H1 (cell line): ENCODE measurements around the gene PIGH. TPM values are rescaled to one million over a fixed set of nuclear protein-coding genes. Genes with fewer than 3 reads are reported as not detected.

Experiments
- CTCF ChIA-PET: fragments of 300-600 bp; sonication (Branson Sonifier 250); formaldehyde crosslinking; loops from one replicate; lab custom pipeline; 2021; ENCODE audit not compliant: partially characterized antibody; lab: Charles Lee
- POLR2A ChIA-PET: fragments of 300-600 bp; sonication (Branson Sonifier 250); formaldehyde crosslinking; loops from one replicate; lab custom pipeline; 2021; ENCODE audit warnings: inconsistent platforms; ENCODE audit not compliant: partially characterized antibody; lab: Charles Lee
- DNase-seq, 2 experiments: peaks; one replicate each; pipeline versions ENCODE4 v3.0.0 to v3.0.0-alpha.2; 2010 to 2022; ENCODE audit warnings: low spot score in 2 of 2, low read depth in 1 of 2, mixed read lengths in 1 of 2
- FAIRE-seq: peaks from 2 replicates; lab custom pipeline; 2011; peaks lifted over from hg19 to GRCh38; lab: Jason Lieb, UNC
- H2AFZ ChIP-seq: 2 replicates; pipeline ENCODE4 v1.8.1; 2012; ENCODE audit warnings: low read length, inconsistent platforms
- H2AK5ac ChIP-seq: 2 replicates; pipeline ENCODE4 v1.6.1; 2013; ENCODE audit warnings: low read depth, low read length
- H2BK120ac ChIP-seq: replicated peaks from 2 replicates; pipeline ENCODE3; 2013; ENCODE audit warnings: low read depth, low read length, inconsistent platforms
- H2BK12ac ChIP-seq: 2 replicates; pipeline ENCODE4 v1.6.1; 2013; ENCODE audit warnings: low read depth, low read length
- H2BK15ac ChIP-seq: 2 replicates; pipeline ENCODE4 v1.6.1; 2013; ENCODE audit warnings: low read length
- H2BK20ac ChIP-seq: 2 replicates; pipeline ENCODE4 v1.6.1; 2013; ENCODE audit warnings: low read length
- H2BK5ac ChIP-seq: 2 replicates; pipeline ENCODE4 v1.6.1; 2013; ENCODE audit warnings: low read depth, low read length
- H3K14ac ChIP-seq: 2 replicates; pipeline ENCODE4 v1.6.1; 2013; ENCODE audit warnings: inconsistent platforms; ENCODE audit not compliant: insufficient read length
- H3K18ac ChIP-seq: 2 replicates; pipeline ENCODE4 v1.6.1; 2013; ENCODE audit warnings: low read length; ENCODE audit errors: extremely low read depth
- H3K23ac ChIP-seq: 2 replicates; pipeline ENCODE4 v1.6.1; 2013; ENCODE audit warnings: inconsistent platforms; ENCODE audit not compliant: insufficient read length
- H3K23me2 ChIP-seq: 2 replicates; pipeline ENCODE4 v1.6.1; 2013; ENCODE audit warnings: low read depth, low read length
- H3K27ac ChIP-seq: 2 replicates; pipeline ENCODE4 v1.6.1; 2011; ENCODE audit warnings: low read depth, low read length, inconsistent platforms
- H3K27me3 ChIP-seq, 4 experiments: replicated peaks in 1 of 4; 1 replicate in 1 of 4; 2 replicates in 3 of 4; pipeline versions ENCODE4 v1.6.1 to v1.8.1; 2011 to 2013; ENCODE audit warnings: low read length in 3 of 4, mild to moderate bottlenecking in 3 of 4, inconsistent platforms in 2 of 4, mixed read lengths in 2 of 4, moderate library complexity in 1 of 4; ENCODE audit not compliant: control insufficient read depth in 3 of 4, insufficient read depth in 3 of 4; ENCODE audit errors: extremely low read depth in 1 of 4
- H3K36me3 ChIP-seq, 4 experiments: 2 replicates each; pipeline versions ENCODE4 v1.6.1 to v1.8.1; 2011 to 2013; ENCODE audit warnings: mild to moderate bottlenecking in 4 of 4, low read length in 3 of 4, moderate library complexity in 2 of 4, control low read depth in 1 of 4, inconsistent platforms in 1 of 4; ENCODE audit not compliant: insufficient read depth in 4 of 4, control insufficient read depth in 2 of 4
- H3K4ac ChIP-seq: replicated peaks from 2 replicates; pipeline ENCODE3; 2013; ENCODE audit warnings: low read length, low read depth, mixed read lengths, inconsistent platforms; ENCODE audit not compliant: insufficient read length
- H3K4me1 ChIP-seq, 4 experiments: replicated peaks in 1 of 4; 1 replicate in 1 of 4; 2 replicates in 3 of 4; pipeline versions ENCODE4 v1.6.1 to v1.8.1; 2011 to 2013; ENCODE audit warnings: low read length in 3 of 4, inconsistent platforms in 2 of 4, mixed read lengths in 1 of 4; ENCODE audit not compliant: insufficient read depth in 4 of 4, control insufficient read depth in 3 of 4
- H3K4me2 ChIP-seq, 2 experiments: 2 replicates each; pipeline versions ENCODE4 v1.6.1 to v1.8.1; 2011 to 2013; ENCODE audit warnings: low read depth in 2 of 2, low read length in 2 of 2, control low read depth in 1 of 2, inconsistent platforms in 1 of 2, mild to moderate bottlenecking in 1 of 2; ENCODE audit not compliant: insufficient read depth in 1 of 2
- H3K4me3 ChIP-seq, 4 experiments: fragments of 200-600, 300-600 bp in 1 of 4; sonication (generic), shearing (Covaris generic), sonication (Bioruptor Twin) in 1 of 4; 2 replicates each; pipeline versions ENCODE4 v1.5.1 to v1.8.1; 2011 to 2016; ENCODE audit warnings: low read length in 4 of 4, low read depth in 3 of 4, control low read depth in 2 of 4, inconsistent platforms in 2 of 4, mild to moderate bottlenecking in 2 of 4, mixed read lengths in 1 of 4, moderate library complexity in 1 of 4; ENCODE audit not compliant: insufficient read depth in 2 of 4; ENCODE audit errors: extremely low read depth in 1 of 4
- H3K56ac ChIP-seq: replicated peaks from 2 replicates; pipeline ENCODE3; 2013; ENCODE audit warnings: low read depth, mild to moderate bottlenecking, mixed read lengths, low read length, inconsistent platforms; ENCODE audit not compliant: insufficient read length
- H3K79me1 ChIP-seq: 2 replicates; pipeline ENCODE4 v1.6.1; 2013; ENCODE audit warnings: low read depth, low read length, control low read depth
- H3K79me2 ChIP-seq, 2 experiments: 2 replicates each; pipeline versions ENCODE4 v1.6.1 to v1.8.1; 2012 to 2013; ENCODE audit warnings: low read length in 2 of 2, mild to moderate bottlenecking in 2 of 2, inconsistent platforms in 1 of 2; ENCODE audit not compliant: insufficient read depth in 2 of 2, control insufficient read depth in 1 of 2
- H3K9ac ChIP-seq, 4 experiments: replicated peaks in 1 of 4; 1 replicate in 1 of 4; 2 replicates in 3 of 4; pipeline versions ENCODE4 v1.6.1 to v1.8.1; 2011 to 2013; ENCODE audit warnings: low read depth in 3 of 4, low read length in 3 of 4, control low read depth in 2 of 4, mild to moderate bottlenecking in 2 of 4, moderate library complexity in 2 of 4, inconsistent platforms in 1 of 4; ENCODE audit errors: extremely low read depth in 1 of 4
- H3K9me3 ChIP-seq, 2 experiments: 2 replicates each; pipeline versions ENCODE4 v1.6.1 to v1.8.1; 2012 to 2013; ENCODE audit warnings: mild to moderate bottlenecking in 2 of 2, moderate library complexity in 2 of 2, control low read depth in 1 of 2, inconsistent platforms in 1 of 2, low read depth in 1 of 2, low read length in 1 of 2, mixed read lengths in 1 of 2; ENCODE audit not compliant: insufficient read depth in 2 of 2
- H4K20me1 ChIP-seq, 2 experiments: replicated peaks in 1 of 2; 2 replicates each; pipeline versions ENCODE3 to v1.8.1; 2011 to 2013; ENCODE audit warnings: inconsistent platforms in 2 of 2, low read length in 2 of 2, mild to moderate bottlenecking in 1 of 2; ENCODE audit not compliant: insufficient read depth in 2 of 2, control insufficient read depth in 1 of 2
- H4K5ac ChIP-seq: 2 replicates; pipeline ENCODE4 v1.6.1; 2013; ENCODE audit warnings: low read length, low read depth, mixed read lengths, inconsistent platforms; ENCODE audit not compliant: insufficient read length
- H4K8ac ChIP-seq: 2 replicates; pipeline ENCODE4 v1.8.0; 2013; ENCODE audit warnings: mild to moderate bottlenecking, moderate library complexity, low read length, inconsistent platforms; ENCODE audit not compliant: insufficient read depth; ENCODE audit errors: extremely low read depth
- H4K91ac ChIP-seq: replicated peaks from 2 replicates; pipeline ENCODE3; 2013; ENCODE audit warnings: low read length, mixed read lengths, inconsistent platforms; ENCODE audit not compliant: insufficient read length
- CTBP2 ChIP-seq: IDR thresholded peaks from 2 replicates; pipeline ENCODE4 v1.7.0; 2011; ENCODE audit warnings: borderline replicate concordance, mild to moderate bottlenecking, moderate library complexity, mixed read lengths, low read length; ENCODE audit not compliant: insufficient read depth, insufficient read length
- JUND ChIP-seq: IDR thresholded peaks from 2 replicates; pipeline ENCODE4 v1.6.1; 2011; ENCODE audit warnings: mild to moderate bottlenecking, improper control_type of control experiment, low read length
- TAF1 ChIP-seq: IDR thresholded peaks from 2 replicates; pipeline ENCODE4 v1.6.1; 2011; ENCODE audit warnings: mild to moderate bottlenecking, low read depth, low read length
- TBP ChIP-seq: IDR thresholded peaks from 2 replicates; pipeline ENCODE4 v1.6.1; 2011; ENCODE audit warnings: low read depth, low read length, improper control_type of control experiment
- YY1 ChIP-seq: IDR thresholded peaks from 2 replicates; pipeline ENCODE4 v1.6.1; 2011; ENCODE audit warnings: low read depth, mild to moderate bottlenecking, low read length
- WGBS, 2 experiments: shearing (Covaris generic) in 1 of 2; methylation state at CpG; one replicate each; pipeline versions ENCODE4 v1.1.6 to v1.1.7; 2013 to 2015; ENCODE audit warnings: low lambda C conversion rate in 2 of 2, mixed read lengths in 2 of 2, inconsistent platforms in 1 of 2, low coverage in 1 of 2, missing lambda C conversion rate in 1 of 2; ENCODE audit not compliant: insufficient replicate concordance in 2 of 2, insufficient coverage in 1 of 2, insufficient read length in 1 of 2; ENCODE audit errors: extremely low coverage in 1 of 2, missing lambda C conversion rate in 1 of 2; 5-methylcytosine and 5-hydroxymethylcytosine counted together
- polyA plus RNA-seq, 7 experiments: library from polyadenylated mRNA; depleted of rRNA in 3 of 7; stranded (reverse) in 5 of 7; unstranded in 2 of 7; fragments of >200 nt in 5 of 7; fragments of 200-250 nt in 2 of 7; gene quantifications; 1 replicate in 5 of 7; 2 replicates in 1 of 7; 4 replicates in 1 of 7; pipeline versions ENCODE4 v1.2.1 to v1.2.3, GENCODE V29; 2011 to 2013; ENCODE audit warnings: missing spikeins in 2 of 7, mixed read lengths in 2 of 7
- total RNA-seq: library from RNA; stranded (reverse); fragmentation: NEBNext Ultra II Directional; extraction: Animal tissue kit (Norgen Biotek cat#: 25700); gene quantifications from 2 replicates; pipeline ENCODE4 v1.2.1, GENCODE V29; 2021

Gene PIGH
- total and polyA plus RNA-seq, 2 of the 8 experiments (the other 6 are each of a cell fraction or from before 2014, with no cell fraction given): 7.2 to 8.6 TPM

- Histone ChIP-seq H2BK15ac (no peak overlapping the region), H2BK5ac (no peak overlapping the region), H4K8ac (no peak overlapping the region), H3K14ac (no peak overlapping the region), H3K23ac (no peak overlapping the region), H2BK20ac (no peak overlapping the region), H4K5ac (no peak overlapping the region), H3K36me3 (peaks cover 0 to 13% (median 6%) of the 10 kb centered on the region in 4 experiments; a peak in 5 of 8 replicates), H3K4me2 (no peak overlapping the region), H3K9ac (no peak overlapping the region), H3K27me3 (no peaks in the 10 kb centered on the region), H2AK5ac (no peak overlapping the region), H2BK120ac (no peak overlapping the region), H3K79me1 (no peaks in the 10 kb centered on the region), H2BK12ac (no peak overlapping the region), H3K4me3 (no peak overlapping the region), H3K9me3 (no peaks in the 10 kb centered on the region), H3K27ac (no peak overlapping the region), H4K91ac (no peak overlapping the region), H3K79me2 (no peaks in the 10 kb centered on the region), H2AFZ (no peak overlapping the region), H3K4ac (no peak overlapping the region), H3K56ac (no peak overlapping the region), H4K20me1 (no peaks in the 10 kb centered on the region), H3K23me2 (no peaks in the 10 kb centered on the region), H3K4me1 (peaks cover 0 to 2% (median 0%) of the 10 kb centered on the region in 4 experiments; a peak in 2 of 7 replicates), H3K18ac (no peak overlapping the region)
- CTCF ChIA-PET: interaction anchor here (1.4 to 18.2 kb wide), 4 partner anchors 10 to 112 kb away, joined by 3 to 187 read pairs (median 6); no protein-coding TSS in a partner anchor
- FAIRE-seq (no peak), DNase-seq (no peak)
- WGBS, 2 experiments: 89% methylated on average over 5 of the region's 5 CpGs; no CpG with 5 or more reads in 1 of the 2 experiments
- POLR2A ChIA-PET: no interaction called here
- TF ChIP-seq JUND (no peak), TAF1 (no peak), CTBP2 (no peak), TBP (no peak), YY1 (no peak)
Observed at GRCh38 chr14:67547224-67547780, 52.8 kb downstream of the PIGH start.
